Stimulated activated CD4-positive, alpha-beta T cell treated with anti-CD3 and anti-CD28 coated beads, Interleukin-2, amount 100 ng/mL, for 4 hours (primary cell): ENCODE measurements around the gene SKIC8.
A peak's percentile ranks its signal among the peaks of the same experiment; 100 is the strongest.

ENCODE experiments used
- DNase-seq: peaks from one replicate; pipeline ENCODE4 v3.0.0-alpha.2; 2020; ENCODE audit warnings: low read depth

Gene SKIC8

GRCh38 chr15:78299101-78299930, at the start of gene SKIC8:
TSS of gene SKIC8 (minus strand) at chr15:78299609. CDS start at chr15:78295686, 3,923 bp downstream.
- DNase-seq, result peak; percentile 83

GRCh38 chr15:78347586-78348543, 48.5 kb upstream of the SKIC8 start:
- DNase-seq, result no peak

DNA sequence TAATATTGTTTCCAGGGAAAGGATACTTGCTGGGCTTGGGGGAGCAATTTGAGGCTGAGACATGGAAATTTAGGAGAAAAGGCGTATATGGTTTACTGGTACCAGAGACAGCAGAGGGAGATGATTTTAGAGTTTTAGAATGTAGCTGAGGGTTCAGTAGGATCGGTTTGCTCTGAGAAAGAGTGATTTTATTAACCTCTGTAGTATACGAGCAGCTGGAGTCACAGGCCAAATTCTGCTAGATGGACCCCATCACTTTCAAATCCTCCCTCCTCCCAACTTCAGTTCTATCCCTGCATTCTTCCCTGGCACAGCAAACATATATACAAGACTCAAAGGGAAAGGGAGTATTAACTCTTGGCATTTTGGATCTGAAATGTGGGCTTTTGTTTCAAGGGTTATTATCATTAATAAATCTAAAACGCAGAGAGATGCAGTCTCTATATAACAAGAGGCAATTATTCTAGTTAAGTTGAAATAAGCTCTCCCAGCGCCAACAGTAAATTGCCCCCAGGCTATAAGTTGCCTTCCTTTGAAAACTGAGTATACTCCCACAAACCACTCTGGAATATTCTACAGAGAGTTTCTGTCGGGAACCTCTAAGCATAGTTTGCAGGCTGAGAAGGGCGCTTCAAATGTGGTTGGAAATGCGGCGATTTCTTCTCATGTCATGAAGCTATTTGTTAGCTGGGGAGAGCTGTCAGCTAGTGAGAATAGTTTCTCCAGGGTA, 46.2 kb upstream of the SKIC8 start:
- no peak for DNase-seq

DNA sequence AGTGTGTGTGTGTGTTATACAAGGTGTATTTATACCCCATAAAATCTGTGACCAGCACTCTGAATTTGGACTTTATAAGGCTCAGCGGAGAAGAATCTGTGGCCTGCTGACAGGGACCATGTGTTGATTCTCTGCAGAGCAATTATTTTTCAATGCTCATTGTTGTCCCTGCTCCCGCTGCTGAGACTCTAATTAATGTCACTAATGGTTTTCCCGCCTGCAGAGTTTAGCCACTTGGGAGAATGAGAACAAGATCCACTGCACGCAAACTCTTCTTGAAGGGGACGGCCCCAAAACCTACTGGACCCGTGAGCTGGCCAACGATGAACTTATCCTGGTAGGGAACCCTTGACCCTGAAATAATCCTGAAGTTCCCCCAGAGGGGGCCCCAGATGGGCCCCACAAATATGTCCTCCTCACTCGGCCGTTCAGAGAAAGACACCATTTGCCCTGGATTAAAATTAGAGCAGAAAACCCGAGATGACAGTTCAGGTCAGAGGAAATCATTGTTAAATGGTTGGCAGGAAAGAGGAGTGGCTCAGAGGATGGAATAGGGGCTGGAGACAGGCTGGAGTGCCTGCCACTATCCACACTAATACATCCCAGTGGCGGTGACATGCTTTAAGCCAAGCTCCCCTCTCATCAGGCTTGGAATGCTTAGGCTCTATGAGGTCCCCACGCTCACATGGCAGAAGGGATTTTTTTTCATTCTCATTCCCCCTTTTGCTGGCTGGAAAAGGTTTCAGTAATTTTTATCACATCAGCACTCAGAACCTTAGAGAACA, 44.1 kb upstream of the SKIC8 start:
- no peak for DNase-seq

DNA sequence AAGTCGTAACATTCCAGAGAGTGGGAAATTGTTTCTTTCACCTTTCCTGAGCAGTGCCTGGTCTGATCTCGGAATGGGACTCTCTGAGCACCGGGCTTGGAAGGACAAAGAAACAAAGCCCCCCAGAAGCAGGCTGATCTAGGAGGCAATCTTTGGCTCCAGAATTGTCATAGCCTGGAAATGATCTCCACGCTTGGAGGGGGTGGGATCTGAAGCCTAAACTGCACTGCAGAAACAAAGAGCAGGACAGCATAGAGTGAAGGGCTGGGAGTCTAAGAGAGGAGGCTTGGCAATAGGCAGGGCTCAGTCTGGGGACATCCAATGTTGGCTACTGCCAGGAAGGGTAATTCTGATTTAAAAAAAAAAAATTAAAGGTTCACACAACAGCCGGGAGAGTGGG, 42.6 kb upstream of the SKIC8 start:
- DNase-seq, result no peak

DNA sequence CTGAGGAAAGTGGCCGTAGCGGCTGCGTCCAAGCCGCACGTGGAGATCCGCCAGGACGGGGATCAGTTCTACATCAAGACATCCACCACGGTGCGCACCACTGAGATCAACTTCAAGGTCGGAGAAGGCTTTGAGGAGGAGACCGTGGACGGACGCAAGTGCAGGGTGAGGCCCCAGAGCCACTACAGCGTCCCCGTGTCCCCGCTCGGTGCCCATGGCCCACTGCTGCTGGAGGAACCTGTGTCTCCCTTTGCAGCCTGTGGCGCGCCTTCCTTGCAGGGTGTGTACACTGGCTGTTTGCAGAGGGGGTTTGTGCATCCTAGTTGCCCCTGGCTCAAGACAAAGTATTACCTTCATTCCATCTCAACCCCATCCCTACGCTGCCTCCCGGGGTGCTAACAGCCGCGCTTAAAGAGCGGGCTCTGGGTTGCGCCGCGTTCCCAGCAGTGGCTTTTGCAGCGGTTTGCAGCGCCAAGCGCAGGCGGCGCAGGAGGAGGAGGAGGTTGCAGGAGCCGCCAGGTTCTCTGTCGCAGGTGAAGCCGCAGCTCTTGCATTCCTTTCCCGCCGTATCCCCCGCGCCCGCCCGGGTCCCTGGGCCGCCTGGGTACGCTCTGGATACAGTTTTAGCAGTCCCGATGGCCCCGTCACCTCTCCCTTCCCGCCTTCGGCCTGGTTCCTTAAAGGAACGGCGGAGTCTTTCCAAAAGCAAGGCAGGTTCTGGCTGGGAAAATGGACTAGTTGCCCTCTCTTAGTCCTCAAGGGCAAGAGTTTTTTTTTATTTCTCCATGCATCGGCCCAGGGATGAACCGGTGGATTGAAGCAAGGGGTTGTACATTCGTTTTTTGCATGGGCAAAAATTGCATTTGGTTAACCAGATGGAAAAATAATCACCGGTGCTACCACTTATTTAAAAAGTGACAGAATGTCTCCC, 41.9 kb upstream of the SKIC8 start:
- DNase-seq, result no peak

DNA sequence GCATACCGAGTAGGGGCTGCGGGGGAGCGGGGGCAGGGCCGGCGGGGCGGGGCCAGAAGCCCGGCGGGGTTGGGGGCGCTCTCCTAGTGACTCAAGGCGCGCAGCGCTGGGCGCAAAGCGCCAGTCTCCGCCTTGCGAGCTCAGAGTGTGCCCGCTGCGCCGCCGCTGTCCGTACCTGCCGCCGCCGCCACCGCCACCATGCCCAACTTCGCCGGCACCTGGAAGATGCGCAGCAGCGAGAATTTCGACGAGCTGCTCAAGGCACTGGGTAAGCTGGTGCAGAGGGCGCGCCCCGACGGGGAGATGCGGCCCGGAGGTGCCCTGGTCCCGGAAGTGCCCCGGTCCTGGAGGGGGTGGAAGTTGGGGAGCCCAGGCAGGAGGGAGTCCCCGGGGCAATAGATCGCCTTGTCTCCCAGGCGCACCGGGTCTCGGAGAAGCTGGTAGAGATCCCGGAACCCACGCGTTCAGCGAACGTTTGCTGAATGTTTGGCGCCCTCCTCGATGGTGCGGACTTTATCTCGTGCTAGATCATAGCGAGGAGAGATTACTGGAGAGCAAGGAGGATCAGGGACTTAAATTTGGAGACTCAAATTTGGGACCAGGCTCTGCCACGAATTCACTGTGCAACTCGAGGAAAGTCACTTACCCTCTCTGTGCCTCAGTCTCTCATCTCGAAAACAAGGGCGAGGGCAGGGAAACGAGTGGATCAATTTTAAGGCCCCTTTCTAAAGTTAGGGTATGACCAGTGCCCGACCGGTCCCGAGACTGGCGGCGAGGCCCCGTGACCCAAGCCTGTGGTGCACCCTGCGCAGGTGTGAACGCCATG, 41.0 kb upstream of the SKIC8 start, which contains the start of gene CRABP1:
Gene CRABP1, plus strand, starts transcription at position 123 of the 826 bp plus-strand sequence. Its CDS starts 76 bp downstream, at position 199.
- no peak for DNase-seq

DNA sequence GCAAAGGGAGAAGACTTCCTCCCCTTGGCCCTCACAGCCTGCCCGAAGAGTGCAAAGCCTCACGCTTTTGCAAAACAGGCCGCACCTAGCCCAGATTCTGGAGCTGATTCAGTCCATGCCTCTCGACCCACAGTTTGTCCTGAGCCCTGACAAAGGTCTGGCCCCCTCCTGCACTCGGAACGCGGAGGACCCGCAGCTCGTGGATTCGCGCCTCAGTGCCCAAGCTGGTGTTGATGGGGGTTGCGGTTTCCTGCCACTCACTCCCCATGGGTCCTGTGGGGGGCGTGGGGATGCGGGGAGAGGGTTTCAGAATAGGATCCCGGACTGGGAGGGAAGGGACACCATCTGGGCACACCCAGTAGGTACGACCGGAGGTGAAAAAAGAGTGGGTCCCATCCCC, 40.1 kb upstream of the SKIC8 start:
- DNase-seq, result no peak

- no peak for DNase-seq
These were observed 39.4 kb upstream of the SKIC8 start for GRCh38 chr15:78338781-78339180.

DNA sequence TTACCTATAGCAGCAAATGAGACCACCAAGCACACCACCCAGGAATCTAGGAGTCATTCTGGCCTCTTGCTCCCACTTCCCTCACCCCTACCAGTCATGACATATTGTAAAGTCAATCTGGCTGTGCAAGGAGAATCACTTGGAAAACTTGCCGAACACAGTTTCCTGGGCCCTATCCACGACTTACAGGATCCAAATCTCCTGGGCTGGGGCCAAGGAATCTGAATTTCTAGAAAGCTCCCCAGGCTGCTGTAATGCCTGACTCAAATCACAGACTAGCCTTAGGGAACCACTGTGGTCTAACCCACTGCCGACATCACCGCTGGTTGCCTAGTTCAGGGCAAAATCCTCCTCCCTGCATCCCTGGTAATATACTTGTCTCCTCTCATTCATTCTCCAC, 36.6 kb upstream of the SKIC8 start:
- no peak for DNase-seq

GRCh38 chr15:78334845-78335244, 35.4 kb upstream of the SKIC8 start:
- no peak for DNase-seq

GRCh38 chr15:78329625-78330024, 30.2 kb upstream of the SKIC8 start:
- DNase-seq, result no peak

DNA sequence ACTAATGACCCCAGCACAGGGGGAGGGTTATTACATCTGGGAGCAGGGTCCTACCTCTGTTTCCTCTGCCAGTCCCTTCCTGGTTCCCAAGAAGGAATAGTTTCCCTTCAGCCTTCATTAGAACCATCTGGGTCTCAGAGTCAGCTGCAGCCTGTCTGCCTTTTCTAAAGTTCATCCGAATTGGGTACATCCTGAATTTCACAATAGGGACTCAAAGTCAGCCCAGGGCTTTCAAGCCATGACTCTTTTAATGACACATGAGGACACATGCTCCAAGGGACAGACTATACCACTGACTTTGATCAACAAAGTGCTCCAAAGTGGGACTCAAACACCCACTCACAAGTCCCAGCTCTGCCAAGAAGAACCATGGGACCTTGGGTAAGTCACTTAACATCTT, 28.1 kb upstream of the SKIC8 start:
- no peak for DNase-seq

DNA sequence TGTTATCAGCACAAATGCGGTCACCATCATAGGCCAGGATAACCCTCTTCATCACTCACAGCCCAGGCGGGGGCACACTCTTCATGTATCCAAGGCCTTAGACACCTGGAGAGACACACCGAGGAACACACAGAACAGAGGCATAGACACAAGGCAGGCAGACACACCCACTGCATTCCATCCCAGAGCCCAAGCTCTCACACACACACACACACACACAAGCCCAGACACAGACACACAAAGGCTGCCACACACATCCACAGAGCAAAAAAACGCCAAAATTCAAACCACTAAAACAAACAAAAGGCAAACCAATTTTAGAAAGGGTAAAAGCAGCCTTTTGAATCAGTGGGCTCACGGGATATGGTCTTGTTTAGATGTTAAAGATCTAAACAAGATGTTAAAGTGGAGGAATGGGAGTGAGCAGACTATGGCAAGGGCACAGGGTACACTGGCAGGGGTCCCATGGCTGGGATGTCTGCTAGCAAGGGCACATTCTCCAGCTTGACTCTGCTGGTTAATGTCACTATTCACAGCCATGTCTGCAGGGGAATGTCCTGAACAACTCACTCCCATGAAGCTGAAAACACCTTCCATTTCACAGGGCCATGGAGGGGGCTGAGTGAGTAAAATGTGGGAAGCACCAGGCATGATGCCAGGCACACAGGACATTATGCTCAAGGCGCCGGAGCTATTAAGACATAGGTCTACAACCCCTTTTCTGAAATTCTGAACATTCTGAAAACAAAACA, 25.9 kb upstream of the SKIC8 start:
- DNase-seq, result no peak

GRCh38 chr15:78324144-78324543, 24.7 kb upstream of the SKIC8 start:
- no peak for DNase-seq

DNA sequence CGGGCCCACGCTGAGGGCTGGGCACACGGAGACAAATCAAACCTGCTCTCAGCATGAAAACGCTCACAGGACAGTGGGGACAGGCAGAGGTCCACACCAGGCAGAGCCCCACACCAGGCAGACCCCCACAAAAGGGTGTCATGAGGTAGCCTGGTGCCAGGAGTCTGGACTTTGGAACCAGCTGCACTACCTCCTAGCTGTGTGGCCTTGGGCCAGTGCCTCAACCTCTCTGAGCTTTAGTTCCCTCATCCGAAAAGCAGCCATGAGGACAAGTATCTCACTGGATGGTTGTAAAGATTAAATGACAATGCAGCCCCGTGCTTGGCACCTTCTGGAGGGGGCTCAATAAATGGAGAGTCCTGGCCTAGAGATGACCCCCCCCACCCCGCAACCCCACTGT, 24.3 kb upstream of the SKIC8 start:
- DNase-seq, result no peak

GRCh38 chr15:78322724-78323521, 23.5 kb upstream of the SKIC8 start:
- DNase-seq, result no peak

DNA sequence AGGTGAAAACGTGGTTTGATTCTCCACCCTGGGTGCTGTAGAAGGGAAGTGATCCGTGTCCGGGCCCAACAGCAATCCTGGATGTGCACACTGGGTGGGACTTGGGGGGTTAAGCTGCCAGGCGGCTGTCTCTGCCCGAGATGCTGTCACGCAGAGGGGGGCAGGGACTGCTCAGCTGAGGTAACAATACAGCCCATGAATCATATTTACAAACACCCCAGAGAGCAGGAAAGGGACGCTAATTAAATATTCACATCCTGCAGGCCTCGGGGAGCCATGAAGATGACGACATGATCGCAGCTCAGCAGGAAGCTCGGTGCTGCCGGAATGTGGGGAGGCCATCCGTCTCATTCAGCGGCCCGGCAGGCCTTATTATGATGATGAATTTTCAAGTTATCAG, 22.8 kb upstream of the SKIC8 start:
- DNase-seq, result no peak
